Stimulated activated CD8-positive, alpha-beta memory T cell treated with anti-CD3 and anti-CD28 coated beads, Interleukin-4, amount 100 ng/mL, for 1 hour (primary cell): ENCODE results near the gene TMEM256.

Experiments used
- DNase-seq, 2 donors: peaks; one replicate each; pipeline ENCODE4 v3.0.0-alpha.2; 2020; ENCODE audit warnings: low read depth in 2 of 2, low spot score in 1 of 2

Gene TMEM256

GRCh38 chr17:7354262-7354843 lies 49.5 kb downstream of the TMEM256 start:
- DNase-seq = no peak
